PC-3 (cell line): Measurements from ENCODE around the gene GPR132.

Experiments
- CTCF ChIP-seq: fragments of 300-600 bp; sonication (generic); conservative IDR thresholded peaks from 2 replicates; pipeline ENCODE4 v1.5.1; 2017; ENCODE audit warnings: antibody characterized with exemption, low read depth, mild to moderate bottlenecking, low read length
- EZH2 ChIP-seq: fragments of 300-600 bp; sonication (generic); IDR thresholded peaks from one replicate; pipeline ENCODE4 v1.6.1; 2017; ENCODE audit warnings: antibody characterized with exemption, mild to moderate bottlenecking, low read length; ENCODE audit not compliant: unreplicated experiment

GRCh38 chr14:105049753-105050550 is 15.3 kb downstream of the GPR132 start:
- TF ChIP-seq CTCF (no peak), EZH2 (no peak)
